ENCODE measurements around the gene CCDC61. TPM values are rescaled to one million over a fixed set of nuclear protein-coding genes. Genes with fewer than 3 reads are reported as not detected.

Gene CCDC61
- total and polyA plus RNA-seq, 5 donors from 2014 or later = 7.1 to 12.6 (median 8.9) TPM

- DNase-seq = no peak
- no peaks in the 10 kb centered on the region for H3K9me3 ChIP-seq (ENCODE audit: control insufficient read depth in 2 of 2, low read length in 2 of 2)
- no peak for ATAC-seq (ENCODE audit: low read depth in 2 of 2)
- H3K27me3 ChIP-seq (ENCODE audit: control insufficient read depth, insufficient read depth, low read length) = peaks cover 20% of the 10 kb centered on the region
- Mint-ChIP-seq H3K27ac (no peak overlapping the region), H3K36me3 (no peaks in the 10 kb centered on the region), H3K9me3 (no peaks in the 10 kb centered on the region), H3K27me3 (peaks cover 31% of the 10 kb centered on the region), H3K4me3 (no peak overlapping the region), H3K4me1 (no peaks in the 10 kb centered on the region)
- H3K27ac ChIP-seq (ENCODE audit: insufficient read depth, low read length, poor library complexity, severe bottlenecking) = no peak overlapping the region
- no peak overlapping the region for H3K4me3 ChIP-seq (ENCODE audit: low read depth, low read length)
- H3K36me3 ChIP-seq (ENCODE audit: control insufficient read depth, insufficient read depth, low read length) = no peaks in the 10 kb centered on the region
- H3K4me1 ChIP-seq (ENCODE audit: control insufficient read depth, insufficient read depth, low read length, poor library complexity, severe bottlenecking) = no peaks in the 10 kb centered on the region
Observed at GRCh38 chr19:46052896-46053295, 57.6 kb downstream of the CCDC61 start.

GRCh38 chr19:46056536-46056935, 61.3 kb downstream of the CCDC61 start:
- ATAC-seq (ENCODE audit: low read depth in 2 of 2) = no peak
- peaks cover 0 to 11% (median 2%) of the 10 kb centered on the region in 7 donors for H3K9me3 Mint-ChIP-seq
- H3K27ac Mint-ChIP-seq = no peak overlapping the region
- H3K36me3 Mint-ChIP-seq = no peaks in the 10 kb centered on the region
- H3K36me3 ChIP-seq (ENCODE audit: control insufficient read depth, insufficient read depth, low read length) = no peaks in the 10 kb centered on the region
- no peak overlapping the region for H3K4me3 Mint-ChIP-seq
- DNase-seq = no peak
- no peak overlapping the region for H3K4me3 ChIP-seq (ENCODE audit: low read depth, low read length)
- no peaks in the 10 kb centered on the region for H3K4me1 Mint-ChIP-seq
- no peak overlapping the region for H3K27ac ChIP-seq (ENCODE audit: insufficient read depth, low read length, poor library complexity, severe bottlenecking)
- H3K27me3 Mint-ChIP-seq = peaks cover 24% of the 10 kb centered on the region
- peaks cover 22% of the 10 kb centered on the region for H3K27me3 ChIP-seq (ENCODE audit: control insufficient read depth, insufficient read depth, low read length)
- H3K9me3 ChIP-seq (ENCODE audit: control insufficient read depth in 2 of 2, low read length in 2 of 2) = peaks cover 0 to 9% of the 10 kb centered on the region in 2 experiments
- H3K4me1 ChIP-seq (ENCODE audit: control insufficient read depth, insufficient read depth, low read length, poor library complexity, severe bottlenecking) = no peaks in the 10 kb centered on the region

- Mint-ChIP-seq H3K27ac (no peak overlapping the region), H3K36me3 (no peaks in the 10 kb centered on the region), H3K4me3 (no peak overlapping the region), H3K4me1 (no peaks in the 10 kb centered on the region), H3K27me3 (peaks cover 24% of the 10 kb centered on the region), H3K9me3 (peaks cover 0 to 13% (median 3%) of the 10 kb centered on the region in 7 donors)
- no peak for DNase-seq
- peaks cover 22% of the 10 kb centered on the region for H3K27me3 ChIP-seq (ENCODE audit: control insufficient read depth, insufficient read depth, low read length)
- H3K4me1 ChIP-seq (ENCODE audit: control insufficient read depth, insufficient read depth, low read length, poor library complexity, severe bottlenecking) = no peaks in the 10 kb centered on the region
- H3K9me3 ChIP-seq (ENCODE audit: control insufficient read depth in 2 of 2, low read length in 2 of 2) = peaks cover 0 to 9% of the 10 kb centered on the region in 2 experiments
- no peak overlapping the region for H3K27ac ChIP-seq (ENCODE audit: insufficient read depth, low read length, poor library complexity, severe bottlenecking)
- H3K36me3 ChIP-seq (ENCODE audit: control insufficient read depth, insufficient read depth, low read length) = no peaks in the 10 kb centered on the region
- ATAC-seq (ENCODE audit: low read depth in 2 of 2) = no peak
- no peak overlapping the region for H3K4me3 ChIP-seq (ENCODE audit: low read depth, low read length)
Observed at GRCh38 chr19:46058778-46059177, 63.5 kb downstream of the CCDC61 start.

DNA sequence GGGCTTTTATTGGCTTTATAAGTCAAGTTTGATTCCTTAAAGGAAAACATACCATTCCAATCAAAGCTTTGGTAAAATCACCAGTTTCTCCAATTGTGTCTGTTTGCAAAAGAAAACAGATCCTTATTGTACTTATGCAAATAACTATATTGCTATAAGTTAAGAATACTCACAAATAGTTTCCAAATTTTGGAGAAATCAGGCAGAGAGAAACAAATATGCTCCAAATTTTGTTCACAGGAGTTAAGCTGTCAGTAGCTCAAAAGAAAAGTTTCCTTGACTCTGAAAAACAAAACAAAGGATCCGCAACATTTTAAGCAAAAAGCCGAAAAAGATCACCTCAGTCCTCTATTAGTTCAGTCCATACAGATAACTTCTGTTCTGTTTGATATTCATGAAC, 64.7 kb downstream of the CCDC61 start:
- no peak for DNase-seq
- Mint-ChIP-seq H3K9me3 (peaks cover 0 to 13% (median 3%) of the 10 kb centered on the region in 7 donors), H3K4me1 (no peaks in the 10 kb centered on the region), H3K36me3 (no peaks in the 10 kb centered on the region), H3K27ac (no peak overlapping the region), H3K27me3 (peaks cover 27% of the 10 kb centered on the region), H3K4me3 (no peak overlapping the region)
- H3K4me3 ChIP-seq (ENCODE audit: low read depth, low read length) = no peak overlapping the region
- no peaks in the 10 kb centered on the region for H3K36me3 ChIP-seq (ENCODE audit: control insufficient read depth, insufficient read depth, low read length)
- no peak for ATAC-seq (ENCODE audit: low read depth in 2 of 2)
- no peaks in the 10 kb centered on the region for H3K4me1 ChIP-seq (ENCODE audit: control insufficient read depth, insufficient read depth, low read length, poor library complexity, severe bottlenecking)
- H3K9me3 ChIP-seq (ENCODE audit: control insufficient read depth in 2 of 2, low read length in 2 of 2) = peaks cover 0 to 9% of the 10 kb centered on the region in 2 experiments
- H3K27me3 ChIP-seq (ENCODE audit: control insufficient read depth, insufficient read depth, low read length) = peaks cover 16% of the 10 kb centered on the region
- H3K27ac ChIP-seq (ENCODE audit: insufficient read depth, low read length, poor library complexity, severe bottlenecking) = no peak overlapping the region

DNA sequence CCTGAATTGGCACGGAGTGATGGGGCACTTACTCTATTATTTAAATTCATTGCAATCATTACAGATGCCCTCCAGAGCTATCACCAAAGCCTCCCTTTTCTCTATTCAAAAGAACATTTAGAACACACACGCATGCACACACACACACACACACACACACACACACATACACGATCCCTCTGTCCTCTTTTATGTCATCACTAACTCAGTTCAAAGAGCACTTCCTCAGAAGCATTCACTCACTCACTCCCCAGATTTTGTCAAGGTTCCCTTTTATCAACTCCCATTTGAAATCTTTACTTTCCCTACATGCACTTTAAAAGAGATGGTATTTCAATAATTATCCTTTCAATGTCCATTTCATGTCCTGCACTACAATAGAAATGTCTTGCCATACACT, 67.9 kb downstream of the CCDC61 start:
- no peak for DNase-seq
- H3K4me1 Mint-ChIP-seq = no peaks in the 10 kb centered on the region
- no peak for ATAC-seq (ENCODE audit: low read depth in 2 of 2)
- Histone ChIP-seq H3K4me1 (ENCODE audit: control insufficient read depth, insufficient read depth, low read length, poor library complexity, severe bottlenecking) (no peaks in the 10 kb centered on the region), H3K36me3 (ENCODE audit: control insufficient read depth, insufficient read depth, low read length) (no peaks in the 10 kb centered on the region), H3K27me3 (ENCODE audit: control insufficient read depth, insufficient read depth, low read length) (peaks cover 10% of the 10 kb centered on the region), H3K9me3 (ENCODE audit: control insufficient read depth in 2 of 2, low read length in 2 of 2) (peaks cover 0 to 9% of the 10 kb centered on the region in 2 experiments), H3K4me3 (ENCODE audit: low read depth, low read length) (no peak overlapping the region), H3K27ac (ENCODE audit: insufficient read depth, low read length, poor library complexity, severe bottlenecking) (no peak overlapping the region)
- no peak overlapping the region for H3K4me3 Mint-ChIP-seq
- H3K9me3 Mint-ChIP-seq = peaks cover 0 to 13% (median 3%) of the 10 kb centered on the region in 7 donors
- H3K27ac Mint-ChIP-seq = no peak overlapping the region
- peaks cover 29% of the 10 kb centered on the region for H3K27me3 Mint-ChIP-seq
- no peaks in the 10 kb centered on the region for H3K36me3 Mint-ChIP-seq

DNA sequence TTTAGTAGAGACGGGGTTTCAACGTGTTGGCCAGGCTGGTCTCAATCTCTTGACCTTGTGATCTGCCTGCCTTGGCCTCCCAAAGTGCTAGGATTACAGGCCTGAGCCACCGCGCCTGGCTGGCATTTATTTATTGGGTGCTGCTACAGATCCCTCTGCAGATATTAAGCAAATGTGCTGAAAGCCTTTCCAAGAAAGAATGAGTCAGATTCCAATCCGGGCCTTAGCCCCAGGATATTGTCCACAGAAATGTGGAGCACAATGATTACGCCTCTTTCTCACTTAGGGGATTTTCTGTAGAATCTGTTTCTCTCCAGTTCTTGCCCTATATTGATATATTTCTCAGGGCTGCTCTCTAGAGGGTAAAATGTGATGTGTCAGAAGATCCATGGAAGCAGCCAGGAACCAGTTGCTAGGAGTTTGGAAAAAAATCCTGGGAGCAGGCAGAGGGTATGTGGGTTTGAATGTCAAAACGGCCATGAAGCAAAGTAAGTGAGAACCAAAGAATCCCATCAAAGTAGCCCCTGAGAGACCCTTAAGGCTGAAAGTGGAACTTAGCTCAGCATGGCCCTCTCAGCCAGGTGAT, 70.3 kb downstream of the CCDC61 start:
- H3K27me3 ChIP-seq (ENCODE audit: control insufficient read depth, insufficient read depth, low read length) = peaks cover 13% of the 10 kb centered on the region
- ATAC-seq (ENCODE audit: low read depth in 2 of 2) = no peak
- H3K4me3 Mint-ChIP-seq = no peak overlapping the region

GRCh38 chr19:46066471-46066870, 71.2 kb downstream of the CCDC61 start:
- Histone ChIP-seq H3K4me3 (ENCODE audit: low read depth, low read length) (no peak overlapping the region), H3K4me1 (ENCODE audit: control insufficient read depth, insufficient read depth, low read length, poor library complexity, severe bottlenecking) (no peaks in the 10 kb centered on the region), H3K27ac (ENCODE audit: insufficient read depth, low read length, poor library complexity, severe bottlenecking) (no peak overlapping the region), H3K36me3 (ENCODE audit: control insufficient read depth, insufficient read depth, low read length) (no peaks in the 10 kb centered on the region), H3K27me3 (ENCODE audit: control insufficient read depth, insufficient read depth, low read length) (peaks cover 17% of the 10 kb centered on the region), H3K9me3 (ENCODE audit: control insufficient read depth in 2 of 2, low read length in 2 of 2) (no peaks in the 10 kb centered on the region)
- Mint-ChIP-seq H3K4me3 (no peak overlapping the region), H3K36me3 (no peaks in the 10 kb centered on the region), H3K27me3 (peaks cover 41% of the 10 kb centered on the region), H3K27ac (no peak overlapping the region), H3K9me3 (peaks cover 0 to 2% (median 0%) of the 10 kb centered on the region in 7 donors), H3K4me1 (no peaks in the 10 kb centered on the region)
- DNase-seq = no peak
- ATAC-seq (ENCODE audit: low read depth in 2 of 2) = no peak

More for the DNA sequence above, 70.3 kb downstream of the CCDC61 start:
- Mint-ChIP-seq H3K36me3 (no peaks in the 10 kb centered on the region), H3K4me1 (no peaks in the 10 kb centered on the region), H3K27me3 (peaks cover 44% of the 10 kb centered on the region), H3K9me3 (peaks cover 0 to 7% (median 0%) of the 10 kb centered on the region in 7 donors), H3K27ac (no peak overlapping the region)
- Histone ChIP-seq H3K9me3 (ENCODE audit: control insufficient read depth in 2 of 2, low read length in 2 of 2) (peaks cover 0 to 3% of the 10 kb centered on the region in 2 experiments), H3K27ac (ENCODE audit: insufficient read depth, low read length, poor library complexity, severe bottlenecking) (no peak overlapping the region), H3K4me1 (ENCODE audit: control insufficient read depth, insufficient read depth, low read length, poor library complexity, severe bottlenecking) (no peaks in the 10 kb centered on the region), H3K36me3 (ENCODE audit: control insufficient read depth, insufficient read depth, low read length) (no peaks in the 10 kb centered on the region), H3K4me3 (ENCODE audit: low read depth, low read length) (no peak overlapping the region)
- no peak for DNase-seq

DNA sequence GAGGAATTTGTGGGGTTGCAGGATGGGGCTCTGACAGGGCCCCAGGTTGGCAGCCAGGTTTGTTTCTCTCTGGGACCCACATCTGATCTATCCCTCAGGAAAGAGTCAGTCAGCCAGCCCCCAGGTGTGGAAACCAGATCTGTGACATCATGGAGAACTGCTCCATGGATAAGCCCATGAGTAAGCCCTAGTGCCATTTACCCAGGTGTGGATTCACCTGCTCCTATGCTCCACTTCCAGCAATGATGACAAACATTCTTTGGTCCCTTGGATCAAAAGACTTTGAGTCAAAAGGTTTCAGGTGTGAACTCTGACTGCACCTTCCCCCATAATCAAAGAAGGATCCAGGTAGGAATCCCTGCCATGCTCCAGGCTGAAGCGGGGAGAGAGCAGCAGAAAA, 72.4 kb downstream of the CCDC61 start:
- Histone ChIP-seq H3K9me3 (ENCODE audit: control insufficient read depth in 2 of 2, low read length in 2 of 2) (no peaks in the 10 kb centered on the region), H3K4me1 (ENCODE audit: control insufficient read depth, insufficient read depth, low read length, poor library complexity, severe bottlenecking) (no peaks in the 10 kb centered on the region), H3K27me3 (ENCODE audit: control insufficient read depth, insufficient read depth, low read length) (peaks cover 20% of the 10 kb centered on the region), H3K27ac (ENCODE audit: insufficient read depth, low read length, poor library complexity, severe bottlenecking) (no peak overlapping the region), H3K36me3 (ENCODE audit: control insufficient read depth, insufficient read depth, low read length) (no peaks in the 10 kb centered on the region), H3K4me3 (ENCODE audit: low read depth, low read length) (no peak overlapping the region)
- Mint-ChIP-seq H3K27me3 (peaks cover 48% of the 10 kb centered on the region), H3K9me3 (no peaks in the 10 kb centered on the region), H3K4me1 (no peaks in the 10 kb centered on the region), H3K36me3 (no peaks in the 10 kb centered on the region), H3K27ac (no peak overlapping the region), H3K4me3 (no peak overlapping the region)
- DNase-seq (no peak), ATAC-seq (ENCODE audit: low read depth in 2 of 2) (no peak)

Data from CD4-positive, CD25-positive, alpha-beta regulatory T cell (primary cell).